H1 (cell line): Measurements from ENCODE around the gene BSG. TPM values are rescaled to one million over a fixed set of nuclear protein-coding genes. Genes with fewer than 3 reads are reported as not detected.

Experiments used
- ASH2L ChIP-seq: fragments of 200-600, 300-600 bp; sonication (generic); IDR thresholded peaks from one replicate; pipeline ENCODE4 v1.7.1; 2017; ENCODE audit warnings: low read length
- BRCA1 ChIP-seq: IDR thresholded peaks from 2 replicates; pipeline ENCODE4 v1.6.1; 2012; ENCODE audit warnings: low read depth, low read length, improper control_type of control experiment
- CBX8 ChIP-seq: fragments of 300-800, 300-1000 bp; sonication (generic); IDR thresholded peaks from 2 replicates; pipeline ENCODE4 v1.7.1; 2016; ENCODE audit warnings: low read depth, low read length, borderline replicate concordance
- CEBPB ChIP-seq: IDR thresholded peaks from 2 replicates; pipeline ENCODE4 v1.6.1; 2012; ENCODE audit warnings: low read depth, low read length
- CHD1 ChIP-seq: IDR thresholded peaks from 2 replicates; pipeline ENCODE4 v1.6.1; 2012; ENCODE audit warnings: low read depth, low read length, improper control_type of control experiment
- CTCF ChIP-seq, 3 experiments: IDR thresholded peaks; 1 replicate in 2 of 3; 2 replicates in 1 of 3; pipeline versions ENCODE4 v1.5.1 to v1.6.1; 2011; ENCODE audit warnings: low read length in 3 of 3, mild to moderate bottlenecking in 3 of 3, inconsistent platforms in 2 of 3, low read depth in 1 of 3, moderate library complexity in 1 of 3; ENCODE audit not compliant: insufficient read depth in 1 of 3; ENCODE audit errors: control extremely low read depth in 1 of 3
- E2F6 ChIP-seq: IDR thresholded peaks from 2 replicates; pipeline ENCODE4 v1.6.1; 2012; ENCODE audit warnings: inconsistent platforms
- EGR1 ChIP-seq: IDR thresholded peaks from 2 replicates; pipeline ENCODE4 v1.6.1; 2011; ENCODE audit warnings: low read depth, low read length, borderline replicate concordance
- GTF2F1 ChIP-seq: IDR thresholded peaks from 2 replicates; pipeline ENCODE4 v1.6.1; 2012; ENCODE audit warnings: low read depth, low read length, improper control_type of control experiment, borderline replicate concordance
- HDAC6 ChIP-seq: IDR thresholded peaks from one replicate; pipeline ENCODE4 v1.7.1; 2012; ENCODE audit warnings: low read depth, mild to moderate bottlenecking, inconsistent platforms, low read length, moderate library complexity
- KDM1A ChIP-seq: fragments of 200-600, 300-600 bp; sonication (generic); IDR thresholded peaks from 2 replicates; pipeline ENCODE4 v1.7.1; 2016; ENCODE audit warnings: mild to moderate bottlenecking, low read length, borderline replicate concordance
- NANOG ChIP-seq: IDR thresholded peaks from 2 replicates; pipeline ENCODE4 v1.6.1; 2011; ENCODE audit warnings: low read length, low read depth, mild to moderate bottlenecking, inconsistent platforms; ENCODE audit not compliant: insufficient read depth, poor library complexity, severe bottlenecking
- POLR2A ChIP-seq, 2 experiments: IDR thresholded peaks; 1 replicate in 1 of 2; 2 replicates in 1 of 2; pipeline ENCODE4 v1.6.1; 2011; ENCODE audit warnings: low read depth in 2 of 2, low read length in 2 of 2, mild to moderate bottlenecking in 2 of 2; ENCODE audit errors: control extremely low read depth in 1 of 2
- RAD21 ChIP-seq, 2 experiments: IDR thresholded peaks in 1 of 2; conservative IDR thresholded peaks in 1 of 2; 2 replicates each; pipeline ENCODE4 v1.6.1; 2011; ENCODE audit warnings: low read depth in 2 of 2, low read length in 2 of 2, improper control_type of control experiment in 1 of 2, inconsistent platforms in 1 of 2, mild to moderate bottlenecking in 1 of 2, moderate library complexity in 1 of 2
- RXRA ChIP-seq: IDR thresholded peaks from 2 replicates; pipeline ENCODE4 v1.6.1; 2011; ENCODE audit warnings: low read depth, mild to moderate bottlenecking, low read length, moderate library complexity; ENCODE audit not compliant: insufficient read depth
- SAP30 ChIP-seq: fragments of 300-600 bp; sonication (generic); IDR thresholded peaks from 2 replicates; pipeline ENCODE4 v1.7.1; 2012; ENCODE audit warnings: low read length, moderate library complexity, mild to moderate bottlenecking, inconsistent platforms; ENCODE audit not compliant: insufficient read depth, insufficient replicate concordance
- SP1 ChIP-seq: IDR thresholded peaks from 2 replicates; pipeline ENCODE4 v1.6.1; 2011; ENCODE audit warnings: low read depth, low read length
- TAF1 ChIP-seq: IDR thresholded peaks from 2 replicates; pipeline ENCODE4 v1.6.1; 2011; ENCODE audit warnings: mild to moderate bottlenecking, low read depth, low read length
- TBP ChIP-seq: IDR thresholded peaks from 2 replicates; pipeline ENCODE4 v1.6.1; 2011; ENCODE audit warnings: low read depth, low read length, improper control_type of control experiment
- polyA plus RNA-seq, 7 experiments: library from polyadenylated mRNA; depleted of rRNA in 3 of 7; stranded (reverse) in 5 of 7; unstranded in 2 of 7; fragments of >200 nt in 5 of 7; fragments of 200-250 nt in 2 of 7; gene quantifications; 1 replicate in 5 of 7; 2 replicates in 1 of 7; 4 replicates in 1 of 7; pipeline versions ENCODE4 v1.2.1 to v1.2.3, GENCODE V29; 2011 to 2013; ENCODE audit warnings: missing spikeins in 2 of 7, mixed read lengths in 2 of 7
- total RNA-seq: library from RNA; stranded (reverse); fragmentation: NEBNext Ultra II Directional; extraction: Animal tissue kit (Norgen Biotek cat#: 25700); gene quantifications from 2 replicates; pipeline ENCODE4 v1.2.1, GENCODE V29; 2021

Gene BSG
- total and polyA plus RNA-seq, 2 of the 8 experiments (the other 6 are each of a cell fraction or from before 2014, with no cell fraction given): 726 to 1,055 TPM

- TF ChIP-seq E2F6 (no peak), KDM1A (peak; percentile 54; the same call in 1 of the 2 replicates), BRCA1 (no peak), RAD21 (IDR thresholded peaks at IDR 0.05 in 1 of 2, conservative IDR thresholded peaks at IDR 0.05 in 1 of 2; ENCODE audit: low read depth in 2 of 2, low read length in 2 of 2) (peak; percentile 81 to 88), HDAC6 (no peak), CHD1 (no peak), NANOG (no peak), GTF2F1 (no peak), TAF1 (0 out of 2 replicates have a peak, but pooled peaks have one; percentile 11), EGR1 (peak; percentile 66; the same call in 1 of the 2 replicates), RXRA (no peak), CEBPB (no peak), CTCF (IDR thresholded peaks at IDR 0.05; ENCODE audit: control extremely low read depth in 1 of 3, insufficient read depth in 1 of 3, low read depth in 1 of 3, low read length in 3 of 3) (peak; percentile 97), SAP30 (no peak), POLR2A (IDR thresholded peaks at IDR 0.05; ENCODE audit: control extremely low read depth in 1 of 2, low read depth in 2 of 2, low read length in 2 of 2) (peak in 1 of 2 experiments; percentile 69; a peak in 2 of 3 replicates), SP1 (no peak), CBX8 (no peak), ASH2L (no peak), TBP (peak; percentile 38; the same call in 1 of the 2 replicates)
Observed at GRCh38 chr19:584240-585001, 12.0 kb downstream of the BSG start (continued).
